ENCODE data around the gene CBX5. TPM values are rescaled to one million over a fixed set of nuclear protein-coding genes. Genes with fewer than 3 reads are reported as not detected.

CBX5 gene
- total RNA-seq, 1 donor from 2014 or later = 104 TPM

DNA sequence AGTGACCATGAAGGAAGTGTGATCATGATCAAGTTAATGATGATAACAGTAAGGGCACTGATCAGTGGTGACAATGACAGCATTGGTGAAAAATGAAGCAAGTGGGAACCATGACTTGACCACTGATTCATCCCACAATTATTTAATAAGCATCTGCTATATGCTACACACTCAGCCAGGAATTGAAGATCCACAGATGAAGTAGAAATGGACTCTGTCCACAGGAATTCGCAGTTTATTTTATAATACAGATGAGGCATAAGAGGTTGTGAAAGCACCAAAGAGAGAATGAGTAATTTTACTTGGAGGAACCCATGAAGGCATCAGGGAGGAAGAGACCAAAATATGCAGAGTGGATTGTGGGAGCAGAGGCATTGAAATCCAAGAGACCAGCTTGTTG lies 57.3 kb downstream of the CBX5 start:
- DNase-seq = no peak

- DNase-seq = no peak
Measured at GRCh38 chr12:54221402-54221984, 58.4 kb downstream of the CBX5 start.

DNA sequence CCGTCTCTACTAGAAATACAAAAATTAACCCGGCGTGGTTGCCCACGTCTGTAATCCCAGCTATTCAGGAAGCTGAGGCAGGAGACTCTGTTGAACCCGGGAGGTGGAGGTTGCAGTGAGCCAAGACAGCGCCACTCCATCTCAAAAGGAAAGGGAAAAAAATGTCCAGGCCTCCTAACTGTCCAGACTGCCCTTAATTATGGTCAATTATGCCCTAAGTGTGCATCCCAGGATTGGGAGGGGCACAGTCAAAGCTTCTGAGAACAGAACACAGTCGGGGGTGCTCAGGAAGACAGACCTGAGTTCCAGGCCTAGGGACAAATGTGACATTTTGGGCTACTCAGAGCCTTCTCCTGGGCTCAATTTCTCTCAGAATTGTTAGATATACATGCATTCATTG lies 59.4 kb downstream of the CBX5 start:
- DNase-seq = no peak

DNA sequence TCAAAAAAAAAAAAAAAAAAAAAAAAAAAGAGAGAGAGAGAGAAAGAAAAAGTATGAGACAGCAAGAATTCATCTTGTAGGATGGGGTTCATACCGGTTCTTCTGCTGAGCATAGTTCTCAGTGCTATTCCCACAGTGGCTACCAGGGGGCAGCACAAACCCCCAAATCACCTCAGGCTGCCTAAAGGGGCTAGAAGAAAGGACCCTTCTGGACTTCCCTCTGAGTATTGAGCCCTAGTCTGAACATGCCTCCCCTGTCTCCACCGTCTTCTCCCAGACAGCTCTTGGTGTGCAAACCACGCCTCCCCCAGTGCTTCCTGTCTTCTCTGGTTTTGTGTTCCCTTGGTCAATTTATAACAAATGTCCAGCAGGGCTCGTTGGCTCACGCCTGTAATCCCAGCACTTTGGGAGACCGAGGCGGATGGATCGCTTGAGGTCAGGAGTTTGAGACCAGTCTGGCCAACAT lies 59.8 kb downstream of the CBX5 start:
- no peak for DNase-seq

DNA sequence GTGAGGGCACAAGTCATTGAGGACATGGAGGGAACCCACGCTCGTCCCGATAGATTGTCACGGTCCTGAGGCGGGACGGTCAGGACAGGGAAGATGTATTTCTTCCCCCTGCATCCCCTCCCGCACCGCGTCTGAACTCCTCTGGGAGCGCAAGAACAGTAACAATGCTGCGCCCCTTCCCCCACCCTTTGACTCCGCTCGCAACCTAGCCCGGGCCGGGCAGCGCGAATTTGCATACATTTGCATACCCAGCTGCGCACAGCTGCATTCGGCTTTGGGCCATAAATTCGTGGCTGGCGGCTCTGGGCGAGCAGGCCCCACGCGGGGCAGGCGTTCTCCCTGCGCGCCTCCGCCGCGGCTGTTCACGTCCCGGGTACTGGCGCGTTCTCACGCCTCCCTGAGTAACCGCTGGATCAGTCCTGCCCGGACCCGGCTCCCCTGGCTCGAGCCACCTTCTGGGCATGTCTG lies 62.1 kb downstream of the CBX5 start:
- DNase-seq = peak; percentile 68

DNA sequence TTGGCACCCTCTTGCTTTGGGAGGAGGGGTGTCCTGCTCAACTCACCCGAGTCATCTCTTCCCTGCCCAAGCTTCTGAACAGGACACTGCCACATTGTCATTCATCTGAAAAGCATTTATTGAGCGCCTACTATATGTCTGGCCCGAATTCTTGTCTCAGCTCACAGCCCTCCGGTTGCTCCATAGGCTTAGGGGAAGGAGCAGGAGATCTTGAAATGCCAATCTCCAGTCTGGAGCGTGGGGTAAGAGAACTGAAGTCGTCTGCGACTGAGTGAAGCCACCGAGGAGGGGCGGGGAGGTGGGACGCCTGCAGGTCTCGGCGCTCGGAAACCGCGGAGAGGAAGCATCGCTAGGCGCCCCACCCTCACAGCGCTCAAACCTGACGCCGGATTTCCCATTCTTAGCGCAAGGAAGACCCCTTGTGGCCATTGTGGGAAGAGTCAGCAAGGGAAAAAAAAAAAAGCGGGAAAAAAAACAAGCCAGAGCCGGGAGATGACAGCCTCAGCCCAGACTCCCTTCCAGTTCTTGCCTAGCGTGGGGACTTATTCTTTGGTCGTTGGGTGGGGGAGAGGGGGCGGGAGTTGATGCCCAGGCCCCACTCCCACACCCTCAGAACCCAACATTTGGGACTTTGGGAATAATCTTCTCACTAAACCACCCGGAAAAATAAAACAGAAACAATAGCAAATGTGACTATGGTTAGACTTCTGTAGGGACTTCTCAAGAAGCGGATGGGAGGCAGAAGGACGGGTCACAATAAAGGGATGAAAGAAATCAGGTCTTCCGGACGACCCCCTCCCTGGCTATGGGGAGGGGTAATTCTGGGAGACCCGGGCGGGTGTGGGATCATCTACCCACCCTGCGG lies 62.9 kb downstream of the CBX5 start:
- DNase-seq = peak; percentile 62

- DNase-seq = no peak
Measured at GRCh38 chr12:54215989-54216796, 63.7 kb downstream of the CBX5 start.

DNA sequence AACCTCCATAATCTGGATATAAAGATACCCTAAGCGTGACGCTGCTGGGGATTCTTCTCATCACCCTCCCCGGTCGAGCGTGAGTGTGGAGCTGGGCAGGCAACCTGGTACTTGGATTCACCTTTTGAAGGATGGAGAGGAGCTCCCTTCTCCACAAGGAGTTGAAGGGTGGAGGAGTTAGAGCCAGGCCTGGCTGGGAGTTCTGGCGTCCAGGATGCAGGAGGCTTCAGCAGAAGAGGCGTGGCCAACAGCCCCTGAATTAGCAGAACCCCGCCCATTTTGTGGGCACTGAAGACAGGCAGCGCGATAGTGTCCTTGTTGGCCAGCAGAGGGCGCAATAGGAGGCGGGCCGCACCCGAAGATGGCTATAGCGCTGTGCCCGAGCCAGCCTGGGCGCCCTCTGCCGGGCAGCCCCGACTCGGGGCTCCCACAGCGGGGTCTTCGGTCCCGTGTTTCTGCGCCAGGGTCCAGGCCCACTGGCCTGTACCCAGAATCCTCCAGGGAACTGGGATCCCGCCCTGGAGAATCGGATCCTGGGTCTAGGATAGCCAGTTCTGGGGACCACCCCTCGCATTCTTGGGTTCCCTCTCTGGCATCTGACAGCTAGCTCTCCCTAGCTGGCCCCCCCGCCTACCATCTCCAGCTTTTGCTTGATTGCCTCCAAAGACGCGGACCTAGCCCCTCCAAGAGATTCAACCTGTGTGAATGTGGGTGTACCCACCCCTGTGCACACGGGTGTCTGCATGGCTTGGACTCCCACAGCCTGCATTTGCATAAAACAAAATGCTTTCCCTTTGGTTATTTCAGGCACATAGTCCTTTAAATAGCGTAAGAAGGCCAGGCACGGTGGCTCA lies 65.1 kb downstream of the CBX5 start:
- peak; percentile 73 for DNase-seq

DNA sequence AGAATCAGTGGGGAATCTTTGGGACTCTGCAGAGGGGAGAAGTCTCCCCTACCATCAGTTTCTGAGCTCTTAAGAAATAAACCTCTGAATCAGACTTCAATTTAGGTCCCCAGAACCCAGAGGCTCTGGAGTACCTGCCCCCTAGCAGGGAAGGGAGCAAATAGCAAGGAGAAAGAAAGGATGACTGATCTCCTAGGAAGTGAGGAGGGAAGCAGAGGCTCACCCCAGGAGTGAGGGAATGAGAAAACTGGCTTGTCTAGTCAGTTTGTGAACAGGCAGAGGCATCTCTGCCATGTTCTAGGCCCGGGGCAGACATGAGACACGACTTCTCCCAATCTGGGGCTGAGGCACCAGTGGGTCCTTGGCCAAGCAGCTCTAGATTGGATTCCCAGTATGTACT lies 66.8 kb downstream of the CBX5 start:
- no peak for DNase-seq

DNA sequence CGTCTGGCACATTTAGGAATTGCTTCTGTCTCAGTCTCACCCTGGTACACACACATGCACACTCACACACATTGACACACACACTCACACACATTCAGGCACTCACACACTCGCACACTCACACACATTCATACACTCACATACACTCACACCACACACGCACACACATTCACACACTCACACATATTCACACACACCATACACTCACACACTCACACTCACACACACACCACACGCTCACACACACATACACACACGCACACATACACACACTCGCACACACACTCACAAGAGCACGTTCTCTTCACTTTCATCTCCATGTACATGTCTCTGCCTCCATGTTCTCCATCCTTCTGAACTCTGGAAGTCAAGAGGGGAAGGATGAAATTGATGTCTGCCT lies 68.0 kb downstream of the CBX5 start:
- DNase-seq = no peak

DNA sequence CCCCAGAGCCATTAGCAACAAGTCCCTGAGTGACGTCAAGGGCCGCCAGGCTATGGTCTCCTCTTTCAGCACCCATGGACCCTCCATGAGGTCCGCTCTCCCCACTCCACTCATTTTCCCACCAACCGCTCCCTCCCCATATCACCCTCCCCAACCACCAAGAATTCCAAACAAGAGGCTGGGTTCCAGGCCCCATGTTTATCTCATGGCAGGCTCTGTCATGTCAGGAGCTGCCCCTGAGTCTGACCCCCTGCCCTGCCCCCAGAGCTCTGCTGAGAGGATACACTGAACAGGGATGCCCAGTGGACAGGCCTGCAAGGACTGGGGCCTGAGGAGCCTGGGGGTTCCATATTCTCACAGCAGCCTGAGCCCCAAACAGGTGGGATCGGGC lies 69.5 kb downstream of the CBX5 start:
- DNase-seq = no peak

DNA sequence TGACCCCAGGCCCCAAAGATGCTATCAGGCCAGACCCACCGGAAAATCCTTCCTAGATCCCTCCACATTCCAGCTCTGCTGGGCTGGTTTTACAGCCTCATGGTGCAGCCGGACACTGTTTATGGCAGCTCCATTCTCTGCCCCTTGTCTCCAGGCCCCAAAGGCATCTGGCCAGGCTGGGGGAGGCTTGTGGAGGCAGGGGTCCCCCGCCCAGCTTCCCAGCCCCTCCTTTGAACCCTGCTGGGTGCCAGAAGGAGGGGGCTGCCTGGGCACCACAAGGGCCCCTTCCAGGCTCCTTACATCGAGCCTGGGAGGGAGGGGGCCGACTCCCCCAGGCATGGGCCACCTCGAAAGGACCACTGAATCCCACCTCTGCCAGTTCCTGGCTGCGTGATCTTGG lies 71.3 kb downstream of the CBX5 start:
- no peak for DNase-seq

DNA sequence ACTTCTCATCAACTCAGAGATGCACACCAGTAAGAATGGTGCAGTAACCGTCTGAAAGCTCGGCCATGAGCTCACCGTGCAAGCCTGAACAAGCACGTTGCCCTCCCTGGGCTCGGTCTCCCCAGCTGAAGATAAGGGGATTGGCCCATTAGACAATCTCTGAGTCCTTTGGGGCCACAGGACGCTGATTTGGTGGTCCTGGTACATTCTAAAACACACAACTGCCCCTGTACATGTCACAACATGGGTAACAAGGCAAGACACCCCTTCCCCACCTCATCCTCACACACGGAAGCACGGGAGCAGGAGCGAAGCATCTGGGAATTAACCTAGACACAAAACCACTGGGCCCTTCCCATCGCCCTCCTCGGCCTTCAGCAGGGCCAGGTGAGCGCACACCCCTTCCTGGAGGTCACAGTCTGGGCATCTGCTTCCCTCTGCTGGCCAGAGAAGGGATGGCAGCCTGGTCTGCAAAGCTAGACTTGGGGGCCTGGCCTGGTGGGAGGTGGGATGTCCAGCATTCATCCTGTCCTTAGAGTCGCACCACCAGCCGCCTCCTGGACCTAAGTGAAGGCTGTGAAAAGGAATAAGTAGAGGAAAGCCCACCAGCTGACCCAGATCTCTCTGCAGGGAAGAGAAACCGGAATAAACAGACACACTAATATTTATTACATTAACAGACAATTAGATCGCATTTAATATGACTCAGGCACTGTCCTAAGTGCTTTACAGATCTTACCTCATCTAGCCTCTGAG lies 72.2 kb downstream of the CBX5 start:
- no peak for DNase-seq

GRCh38 chr12:54206791-54207190 lies 73.1 kb downstream of the CBX5 start:
- DNase-seq = no peak

GRCh38 chr12:54204316-54204715 lies 75.6 kb downstream of the CBX5 start:
- DNase-seq = no peak

DNA sequence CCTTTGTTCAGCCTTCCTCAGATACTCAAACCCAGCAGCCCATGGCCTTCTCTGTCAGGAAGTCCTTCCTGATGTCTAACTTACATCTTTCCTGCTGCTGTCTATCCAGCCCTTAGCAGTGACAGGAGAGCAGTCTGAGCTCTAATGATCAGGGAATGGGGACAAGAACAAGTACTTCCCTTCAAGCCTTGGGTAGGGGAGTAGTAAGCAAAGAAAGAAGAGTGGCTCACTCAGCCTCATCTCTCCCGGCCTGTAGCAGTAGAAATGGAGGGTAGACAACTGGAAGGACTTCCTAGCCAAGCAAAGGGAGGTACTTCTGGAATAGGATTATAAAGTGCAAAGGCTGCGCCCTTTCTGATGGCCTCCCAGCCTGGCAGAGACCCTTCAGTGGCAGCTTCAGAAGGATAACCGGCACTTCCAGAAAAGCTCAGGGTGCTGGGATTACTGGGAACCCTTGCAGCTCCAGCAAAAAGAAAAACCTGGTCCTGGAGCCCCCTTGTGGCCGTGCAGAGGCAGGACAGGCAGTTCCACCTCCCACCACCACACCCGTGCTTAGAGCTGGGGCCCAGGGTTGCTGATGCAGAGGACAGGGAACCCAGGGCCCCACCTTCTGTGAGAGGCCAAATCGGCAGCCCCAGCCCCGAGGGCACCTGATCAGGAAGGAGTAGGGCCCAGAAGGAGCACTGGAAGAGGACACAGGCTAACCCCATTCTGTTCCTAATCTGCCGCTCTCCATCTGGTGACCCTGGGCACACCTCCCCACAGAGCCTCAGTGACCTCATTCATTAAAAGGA lies 78.7 kb downstream of the CBX5 start:
- peak; percentile 23 for DNase-seq

- no peak for DNase-seq
Measured at GRCh38 chr12:54200412-54200811, 79.5 kb downstream of the CBX5 start.

GRCh38 chr12:54199917-54200316 lies 80.0 kb downstream of the CBX5 start:
- no peak for DNase-seq

- no peak for DNase-seq
Measured at GRCh38 chr12:54199034-54199433, 80.9 kb downstream of the CBX5 start.

GRCh38 chr12:54197431-54197909 lies 82.5 kb downstream of the CBX5 start:
- DNase-seq = no peak

Data from occipital lobe (tissue), 2 donors.